Neural crest cell (in vitro differentiated cells): Measurements from ENCODE around the gene PERM1. TPM values are rescaled to one million over a fixed set of nuclear protein-coding genes. Genes with fewer than 3 reads are reported as not detected.

Experiments
- DNase-seq: peaks from one replicate; pipeline ENCODE4 v3.0.0; 2021; ENCODE audit warnings: low read depth, mixed read lengths, low spot score
- H3K27ac Mint-ChIP-seq: one replicate; pipeline ENCODE4 v1.8.0; 2021; ENCODE audit warnings: mild to moderate bottlenecking, mixed read lengths; ENCODE audit not compliant: unreplicated experiment
- H3K27me3 Mint-ChIP-seq: 2 replicates; pipeline ENCODE4 v1.8.0; 2021; ENCODE audit warnings: low read depth, mild to moderate bottlenecking, mixed read lengths
- H3K36me3 Mint-ChIP-seq: 2 replicates; pipeline ENCODE4 v1.8.0; 2021; ENCODE audit warnings: low read depth, mild to moderate bottlenecking, mixed read lengths
- H3K4me1 Mint-ChIP-seq: 2 replicates; pipeline ENCODE4 v1.8.0; 2021; ENCODE audit warnings: mixed read lengths
- H3K4me3 Mint-ChIP-seq: one replicate; pipeline ENCODE4 v1.8.0; 2021; ENCODE audit warnings: mild to moderate bottlenecking, mixed read lengths
- H3K9me3 Mint-ChIP-seq: 2 replicates; pipeline ENCODE4 v1.8.0; 2021; ENCODE audit warnings: mixed read lengths
- CTCF ChIP-seq: fragments of 200-600 bp; sonication (generic); conservative IDR thresholded peaks from 2 replicates; pipeline ENCODE4 v1.5.0; 2021; ENCODE audit warnings: antibody characterized with exemption, mild to moderate bottlenecking
- total RNA-seq: library from RNA; stranded (reverse); gene quantifications from 2 replicates; pipeline ENCODE4 v1.2.1, GENCODE V29; 2021

Gene PERM1
- total RNA-seq, 1 donor from 2014 or later, result not detected

DNA sequence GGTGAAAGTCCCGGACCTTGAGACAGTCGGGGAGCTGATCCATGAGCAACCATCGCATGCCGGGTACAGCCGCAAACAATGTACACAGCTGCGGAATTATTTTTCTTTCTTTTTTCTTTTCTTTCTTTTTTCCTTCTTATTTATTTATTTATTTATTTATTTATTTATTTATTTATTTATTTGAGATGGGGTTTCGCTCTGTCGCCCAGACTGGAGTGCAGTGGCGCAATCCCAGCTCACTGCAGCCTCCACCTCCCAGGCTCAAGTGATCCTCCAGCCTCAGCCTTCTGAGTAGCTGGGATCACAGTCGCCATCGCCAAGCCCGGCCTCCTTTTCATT lies 2.6 kb upstream of the PERM1 start:
- Mint-ChIP-seq H3K36me3 (peaks cover 3% of the 10 kb centered on the region), H3K4me1 (no peaks in the 10 kb centered on the region), H3K27me3 (peaks cover 53% of the 10 kb centered on the region), H3K4me3 (no peak overlapping the region), H3K27ac (no peak overlapping the region), H3K9me3 (no peaks in the 10 kb centered on the region)
- no peak for DNase-seq
- TF ChIP-seq CTCF, result peak; percentile 45

- H3K9me3 Mint-ChIP-seq, result no peaks in the 10 kb centered on the region
- H3K4me1 Mint-ChIP-seq, result no peaks in the 10 kb centered on the region
- peaks cover 48% of the 10 kb centered on the region for H3K27me3 Mint-ChIP-seq
- no peak overlapping the region for H3K27ac Mint-ChIP-seq
- H3K4me3 Mint-ChIP-seq, result no peak overlapping the region
- peak; percentile 70 for DNase-seq
- TF ChIP-seq CTCF, result peak; percentile 96
- H3K36me3 Mint-ChIP-seq, result peaks cover 3% of the 10 kb centered on the region
Observed at GRCh38 chr1:983798-984475, 2.0 kb upstream of the PERM1 start.

GRCh38 chr1:982765-983436 lies 1.0 kb upstream of the PERM1 start:
- peaks cover 3% of the 10 kb centered on the region for H3K9me3 Mint-ChIP-seq
- no peak for TF ChIP-seq CTCF
- no peak overlapping the region for H3K4me3 Mint-ChIP-seq
- no peak overlapping the region for H3K27ac Mint-ChIP-seq
- DNase-seq, result no peak
- peaks cover 41% of the 10 kb centered on the region for H3K27me3 Mint-ChIP-seq
- peaks cover 3% of the 10 kb centered on the region for H3K4me1 Mint-ChIP-seq
- peaks cover 3% of the 10 kb centered on the region for H3K36me3 Mint-ChIP-seq

- peaks cover 3% of the 10 kb centered on the region for H3K9me3 Mint-ChIP-seq
- peaks cover 3% of the 10 kb centered on the region for H3K36me3 Mint-ChIP-seq
- TF ChIP-seq CTCF, result no peak
- no peak for DNase-seq
- no peak overlapping the region for H3K27ac Mint-ChIP-seq
- H3K4me3 Mint-ChIP-seq, result no peak overlapping the region
- peaks cover 3% of the 10 kb centered on the region for H3K4me1 Mint-ChIP-seq
- H3K27me3 Mint-ChIP-seq, result peaks cover 36% of the 10 kb centered on the region
Observed at GRCh38 chr1:981491-981954, 370 bp downstream of the PERM1 start.

DNA sequence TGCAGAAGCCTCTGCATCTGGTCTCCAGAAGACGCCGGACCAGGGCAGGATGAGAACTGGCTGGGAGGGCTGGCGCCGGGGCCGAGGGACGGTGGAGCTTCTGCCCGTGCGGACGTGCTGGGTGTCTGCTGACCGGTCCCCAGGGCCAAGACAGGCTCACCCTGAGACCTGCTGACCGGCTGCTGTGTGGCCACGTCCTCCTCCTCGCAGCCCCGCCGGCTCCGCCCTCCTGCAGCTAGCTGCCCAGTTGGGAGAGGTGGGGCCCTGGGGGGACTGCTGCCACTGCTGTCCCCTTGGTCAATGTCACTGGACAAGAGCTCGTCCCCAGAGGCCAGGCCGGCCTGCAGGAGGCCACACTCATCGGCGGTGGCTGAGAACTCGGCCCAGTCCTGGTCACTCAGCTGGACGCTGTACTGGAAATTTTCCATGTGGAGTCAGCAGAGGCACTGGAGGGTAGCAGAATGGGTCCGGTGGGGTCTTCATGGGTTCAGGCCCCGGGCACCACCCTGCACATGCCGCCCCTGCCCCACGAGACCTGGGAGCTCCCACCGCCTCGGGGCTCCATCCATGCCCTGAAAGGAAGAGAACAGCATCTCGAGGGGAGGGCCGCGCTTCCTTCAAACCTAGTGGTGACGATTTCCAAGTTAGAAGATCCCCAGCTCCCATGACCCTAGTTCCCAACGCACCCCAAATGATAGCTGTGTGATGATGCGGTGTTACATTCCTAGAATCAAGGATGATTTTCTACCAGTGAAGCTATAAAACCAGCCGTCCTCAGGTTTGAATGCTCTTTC lies 1.1 kb downstream of the PERM1 start:
- peaks cover 3% of the 10 kb centered on the region for H3K9me3 Mint-ChIP-seq
- H3K27ac Mint-ChIP-seq, result no peak overlapping the region
- H3K27me3 Mint-ChIP-seq, result peaks cover 34% of the 10 kb centered on the region
- no peak for DNase-seq
- TF ChIP-seq CTCF, result no peak
- peaks cover 3% of the 10 kb centered on the region for H3K36me3 Mint-ChIP-seq
- H3K4me3 Mint-ChIP-seq, result no peak overlapping the region
- peaks cover 3% of the 10 kb centered on the region for H3K4me1 Mint-ChIP-seq
